Thyroid gland (tissue), 4 donors: ENCODE data around the gene TGFB1.

Source experiments
- POLR2A ChIP-seq, 2 donors: fragments of 450-650 bp; IDR thresholded peaks; one replicate each; pipeline ENCODE4 v1.6.1; 2017; ENCODE audit warnings: antibody characterized with exemption in 2 of 2, mild to moderate bottlenecking in 2 of 2, moderate library complexity in 1 of 2
- TF ChIP-seq, protein P1 (sequence below), 6 experiments: fragments of 200-600 bp in 3 of 6; fragments of 450-650 bp in 3 of 6; sonication (generic) in 3 of 6; IDR thresholded peaks; one replicate each; pipeline ENCODE4 v1.5.1; 2016 to 2019; ENCODE audit warnings: antibody characterized with exemption in 6 of 6, mild to moderate bottlenecking in 2 of 6, inconsistent platforms in 1 of 6, moderate library complexity in 1 of 6

DNA sequence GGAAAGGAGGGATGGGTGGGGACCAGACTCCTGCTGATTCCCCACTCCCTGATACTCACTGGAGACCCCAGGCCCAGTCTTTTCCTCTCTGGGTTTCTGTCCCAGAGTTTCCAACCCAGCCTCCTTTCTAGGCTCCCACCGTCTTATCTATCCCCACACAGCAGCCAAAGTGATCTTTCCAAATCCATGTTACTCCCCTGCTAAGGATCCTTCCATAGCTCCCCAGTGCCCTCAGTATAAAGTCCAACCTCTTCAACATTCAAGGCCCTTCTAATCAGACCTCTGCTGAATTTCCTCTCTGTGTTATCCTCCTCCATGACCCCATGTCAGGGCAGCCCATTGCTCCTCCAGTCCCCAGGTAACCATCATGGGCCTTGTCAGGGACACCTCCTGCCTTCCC is 1.3 kb upstream of the TGFB1 start:
- TF ChIP-seq, protein P1, sequence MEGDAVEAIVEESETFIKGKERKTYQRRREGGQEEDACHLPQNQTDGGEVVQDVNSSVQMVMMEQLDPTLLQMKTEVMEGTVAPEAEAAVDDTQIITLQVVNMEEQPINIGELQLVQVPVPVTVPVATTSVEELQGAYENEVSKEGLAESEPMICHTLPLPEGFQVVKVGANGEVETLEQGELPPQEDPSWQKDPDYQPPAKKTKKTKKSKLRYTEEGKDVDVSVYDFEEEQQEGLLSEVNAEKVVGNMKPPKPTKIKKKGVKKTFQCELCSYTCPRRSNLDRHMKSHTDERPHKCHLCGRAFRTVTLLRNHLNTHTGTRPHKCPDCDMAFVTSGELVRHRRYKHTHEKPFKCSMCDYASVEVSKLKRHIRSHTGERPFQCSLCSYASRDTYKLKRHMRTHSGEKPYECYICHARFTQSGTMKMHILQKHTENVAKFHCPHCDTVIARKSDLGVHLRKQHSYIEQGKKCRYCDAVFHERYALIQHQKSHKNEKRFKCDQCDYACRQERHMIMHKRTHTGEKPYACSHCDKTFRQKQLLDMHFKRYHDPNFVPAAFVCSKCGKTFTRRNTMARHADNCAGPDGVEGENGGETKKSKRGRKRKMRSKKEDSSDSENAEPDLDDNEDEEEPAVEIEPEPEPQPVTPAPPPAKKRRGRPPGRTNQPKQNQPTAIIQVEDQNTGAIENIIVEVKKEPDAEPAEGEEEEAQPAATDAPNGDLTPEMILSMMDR (IDR thresholded peaks at IDR 0.05): no peak
- no peak for TF ChIP-seq POLR2A (IDR thresholded peaks at IDR 0.05)
